ENCODE measurements around the gene FANCI.

DNA sequence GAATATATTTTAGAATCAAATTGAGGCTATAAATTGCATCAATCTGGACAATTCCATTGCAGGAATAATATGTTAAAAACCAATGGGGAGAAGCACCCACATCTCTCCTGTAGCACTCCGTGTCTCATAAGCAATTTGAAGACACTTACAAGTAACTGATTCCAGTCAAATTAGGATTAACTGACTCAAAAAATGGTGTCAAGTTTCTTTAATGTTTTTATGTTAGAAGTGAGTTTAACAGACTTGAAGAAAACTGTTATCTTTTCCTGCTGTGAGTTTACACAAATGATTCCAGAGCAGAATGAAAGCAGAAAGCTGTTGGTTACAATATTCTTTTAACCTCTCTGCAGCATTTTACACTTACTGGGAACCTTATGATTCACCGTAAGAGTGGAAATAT is 45.6 kb upstream of the FANCI start:
- TF ChIP-seq, protein P1, sequence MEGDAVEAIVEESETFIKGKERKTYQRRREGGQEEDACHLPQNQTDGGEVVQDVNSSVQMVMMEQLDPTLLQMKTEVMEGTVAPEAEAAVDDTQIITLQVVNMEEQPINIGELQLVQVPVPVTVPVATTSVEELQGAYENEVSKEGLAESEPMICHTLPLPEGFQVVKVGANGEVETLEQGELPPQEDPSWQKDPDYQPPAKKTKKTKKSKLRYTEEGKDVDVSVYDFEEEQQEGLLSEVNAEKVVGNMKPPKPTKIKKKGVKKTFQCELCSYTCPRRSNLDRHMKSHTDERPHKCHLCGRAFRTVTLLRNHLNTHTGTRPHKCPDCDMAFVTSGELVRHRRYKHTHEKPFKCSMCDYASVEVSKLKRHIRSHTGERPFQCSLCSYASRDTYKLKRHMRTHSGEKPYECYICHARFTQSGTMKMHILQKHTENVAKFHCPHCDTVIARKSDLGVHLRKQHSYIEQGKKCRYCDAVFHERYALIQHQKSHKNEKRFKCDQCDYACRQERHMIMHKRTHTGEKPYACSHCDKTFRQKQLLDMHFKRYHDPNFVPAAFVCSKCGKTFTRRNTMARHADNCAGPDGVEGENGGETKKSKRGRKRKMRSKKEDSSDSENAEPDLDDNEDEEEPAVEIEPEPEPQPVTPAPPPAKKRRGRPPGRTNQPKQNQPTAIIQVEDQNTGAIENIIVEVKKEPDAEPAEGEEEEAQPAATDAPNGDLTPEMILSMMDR (conservative IDR thresholded peaks at IDR 0.05), result no peak
- no peak for TF ChIP-seq ZFX (IDR thresholded peaks at IDR 0.05)
